Naive B cell (primary cell): ENCODE results near the gene SPC24. TPM values are rescaled to one million over a fixed set of nuclear protein-coding genes. Genes with fewer than 3 reads are reported as not detected.
"Not testable (repeated sequence)": the region's sequence is repeated elsewhere in the genome, so short reads cannot be mapped to it uniquely, and the experiment has no call there.

Experiments used
- ATAC-seq, 2 donors: fragments of 150-1000 bp; cut with Tn5 transposase; 2 replicates each; pipeline ENCODE4 v1.10.0; 2021; ENCODE audit warnings: low read depth in 2 of 2, mild to moderate bottlenecking in 2 of 2, moderate library complexity in 2 of 2
- DNase-seq: peaks from one replicate; pipeline ENCODE4 v3.0.0; 2022
- H3K27ac Mint-ChIP-seq, 6 donors: one replicate each; pipeline ENCODE4 v1.8.0; 2020 to 2022; ENCODE audit warnings: mild to moderate bottlenecking in 6 of 6, mixed read lengths in 6 of 6, moderate library complexity in 5 of 6, inconsistent platforms in 2 of 6
- H3K27me3 Mint-ChIP-seq, 3 donors: one replicate each; pipeline ENCODE4 v1.8.0; 2021 to 2022; ENCODE audit warnings: mixed read lengths in 3 of 3, mild to moderate bottlenecking in 1 of 3
- H3K36me3 Mint-ChIP-seq, 2 donors: one replicate each; pipeline ENCODE4 v1.8.0; 2020 to 2022; ENCODE audit warnings: mixed read lengths in 2 of 2, inconsistent platforms in 1 of 2, mild to moderate bottlenecking in 1 of 2
- H3K4me1 Mint-ChIP-seq, 3 donors: one replicate each; pipeline ENCODE4 v1.8.0; 2020 to 2022; ENCODE audit warnings: mixed read lengths in 3 of 3, inconsistent platforms in 1 of 3, mild to moderate bottlenecking in 1 of 3, moderate library complexity in 1 of 3
- H3K4me3 Mint-ChIP-seq, 8 donors: one replicate each; pipeline ENCODE4 v1.8.0; 2020 to 2022; ENCODE audit warnings: mild to moderate bottlenecking in 8 of 8, mixed read lengths in 8 of 8, moderate library complexity in 8 of 8, inconsistent platforms in 2 of 8
- H3K9me3 Mint-ChIP-seq, 7 donors: one replicate each; pipeline ENCODE4 v1.8.0; 2020 to 2022; ENCODE audit warnings: mixed read lengths in 7 of 7, mild to moderate bottlenecking in 5 of 7, inconsistent platforms in 2 of 7, moderate library complexity in 1 of 7
- polyA plus RNA-seq, 6 donors: library from polyadenylated mRNA; unstranded; fragments of 300-500 nt; fragmentation: Illumina TruSeq; gene quantifications; one replicate each; pipeline ENCODE4 v1.2.3, GENCODE V29; 2021; ENCODE audit warnings: low read depth in 6 of 6

SPC24 gene
- polyA plus RNA-seq, 6 donors from 2014 or later: not detected

- not testable (repeated sequence) for ATAC-seq
These were observed 31.4 kb downstream of the SPC24 start for GRCh38 chr19:11124157-11124556.

GRCh38 chr19:11123114-11123513 lies 32.5 kb downstream of the SPC24 start:
- Mint-ChIP-seq H3K27ac (peak overlapping the region in 1 of 6 donors; percentile 80), H3K9me3 (peaks cover 0 to 2% (median 0%) of the 10 kb centered on the region in 7 donors), H3K4me1 (peaks cover 0 to 2% (median 0%) of the 10 kb centered on the region in 3 donors), H3K4me3 (no peak overlapping the region), H3K36me3 (no peaks in the 10 kb centered on the region), H3K27me3 (peaks cover 0 to 9% (median 8%) of the 10 kb centered on the region in 3 donors)
- no peak for DNase-seq
- no peak for ATAC-seq

More at GRCh38 chr19:11124157-11124556, 31.4 kb downstream of the SPC24 start:
- H3K36me3 Mint-ChIP-seq, H3K27me3 Mint-ChIP-seq, DNase-seq, H3K4me1 Mint-ChIP-seq, H3K4me3 Mint-ChIP-seq, H3K27ac Mint-ChIP-seq, H3K9me3 Mint-ChIP-seq: not testable (repeated sequence)

- not testable (repeated sequence) for ATAC-seq, H3K9me3 Mint-ChIP-seq, DNase-seq, H3K36me3 Mint-ChIP-seq, H3K27me3 Mint-ChIP-seq, H3K4me1 Mint-ChIP-seq, H3K4me3 Mint-ChIP-seq, H3K27ac Mint-ChIP-seq
These were observed 33.6 kb downstream of the SPC24 start for GRCh38 chr19:11121963-11122362.

GRCh38 chr19:11116507-11116906 lies 39.1 kb downstream of the SPC24 start:
- Mint-ChIP-seq H3K27ac (peak overlapping the region in 1 of 6 donors; percentile 39), H3K4me1 (peaks cover 0 to 3% (median 0%) of the 10 kb centered on the region in 3 donors), H3K27me3 (peaks cover 6 to 8% (median 7%) of the 10 kb centered on the region in 3 donors), H3K36me3 (peaks cover 0 to 6% of the 10 kb centered on the region in 2 donors), H3K4me3 (no peak overlapping the region), H3K9me3 (peaks cover 0 to 2% (median 0%) of the 10 kb centered on the region in 7 donors)
- ATAC-seq (no peak), DNase-seq (no peak)

GRCh38 chr19:11115895-11116446 lies 39.6 kb downstream of the SPC24 start:
- peaks cover 0 to 2% (median 0%) of the 10 kb centered on the region in 7 donors for H3K9me3 Mint-ChIP-seq
- H3K4me1 Mint-ChIP-seq: peaks cover 0 to 3% (median 0%) of the 10 kb centered on the region in 3 donors
- ATAC-seq (no peak), DNase-seq (no peak)
- H3K36me3 Mint-ChIP-seq: peaks cover 0 to 6% of the 10 kb centered on the region in 2 donors
- no peak overlapping the region for H3K27ac Mint-ChIP-seq
- H3K27me3 Mint-ChIP-seq: peaks cover 5 to 7% (median 6%) of the 10 kb centered on the region in 3 donors
- H3K4me3 Mint-ChIP-seq: no peak overlapping the region

GRCh38 chr19:11115042-11115441 lies 40.5 kb downstream of the SPC24 start:
- DNase-seq: no peak
- ATAC-seq: no peak
- no peak overlapping the region for H3K4me3 Mint-ChIP-seq
- peak overlapping the region in 1 of 6 donors; percentile 80 for H3K27ac Mint-ChIP-seq
- peaks cover 0 to 6% of the 10 kb centered on the region in 2 donors for H3K36me3 Mint-ChIP-seq
- H3K4me1 Mint-ChIP-seq: peaks cover 0 to 3% (median 0%) of the 10 kb centered on the region in 3 donors
- no peaks in the 10 kb centered on the region for H3K9me3 Mint-ChIP-seq
- peaks cover 5 to 7% (median 6%) of the 10 kb centered on the region in 3 donors for H3K27me3 Mint-ChIP-seq

- no peak overlapping the region for H3K4me3 Mint-ChIP-seq
- no peak for DNase-seq
- H3K9me3 Mint-ChIP-seq: no peaks in the 10 kb centered on the region
- no peak for ATAC-seq
- peak overlapping the region in 2 of 6 donors; percentile 32 to 66 for H3K27ac Mint-ChIP-seq
- H3K27me3 Mint-ChIP-seq: peaks cover 6 to 8% (median 7%) of the 10 kb centered on the region in 3 donors
- peaks cover 0 to 3% (median 0%) of the 10 kb centered on the region in 3 donors for H3K4me1 Mint-ChIP-seq
- peaks cover 0 to 6% of the 10 kb centered on the region in 2 donors for H3K36me3 Mint-ChIP-seq
These were observed 42.4 kb downstream of the SPC24 start for GRCh38 chr19:11113140-11113708.

GRCh38 chr19:11111771-11112144 lies 43.8 kb downstream of the SPC24 start:
- no peak overlapping the region for H3K4me3 Mint-ChIP-seq
- H3K4me1 Mint-ChIP-seq: peaks cover 0 to 3% (median 0%) of the 10 kb centered on the region in 3 donors
- ATAC-seq: no peak
- H3K36me3 Mint-ChIP-seq: peaks cover 0 to 6% of the 10 kb centered on the region in 2 donors
- H3K27me3 Mint-ChIP-seq: peaks cover 6 to 8% (median 7%) of the 10 kb centered on the region in 3 donors
- H3K27ac Mint-ChIP-seq: no peak overlapping the region
- H3K9me3 Mint-ChIP-seq: no peaks in the 10 kb centered on the region
- no peak for DNase-seq

GRCh38 chr19:11111117-11111770 lies 44.3 kb downstream of the SPC24 start:
- H3K27me3 Mint-ChIP-seq: peaks cover 6 to 8% (median 7%) of the 10 kb centered on the region in 3 donors
- DNase-seq (no peak), ATAC-seq (no peak)
- H3K4me1 Mint-ChIP-seq: peaks cover 0 to 3% (median 0%) of the 10 kb centered on the region in 3 donors
- H3K36me3 Mint-ChIP-seq: peaks cover 0 to 6% of the 10 kb centered on the region in 2 donors
- H3K9me3 Mint-ChIP-seq: no peaks in the 10 kb centered on the region
- H3K4me3 Mint-ChIP-seq: no peak overlapping the region
- no peak overlapping the region for H3K27ac Mint-ChIP-seq

GRCh38 chr19:11108746-11109145 lies 46.8 kb downstream of the SPC24 start:
- no peak for ATAC-seq
- peaks cover 0 to 6% of the 10 kb centered on the region in 2 donors for H3K36me3 Mint-ChIP-seq
- H3K27ac Mint-ChIP-seq: no peak overlapping the region
- peaks cover 0 to 3% (median 0%) of the 10 kb centered on the region in 3 donors for H3K4me1 Mint-ChIP-seq
- H3K27me3 Mint-ChIP-seq: peaks cover 7 to 18% (median 8%) of the 10 kb centered on the region in 3 donors
- no peak overlapping the region for H3K4me3 Mint-ChIP-seq
- DNase-seq: no peak
- H3K9me3 Mint-ChIP-seq: no peaks in the 10 kb centered on the region

- Mint-ChIP-seq H3K27ac (no peak overlapping the region), H3K36me3 (no peaks in the 10 kb centered on the region)
These were observed 49.1 kb downstream of the SPC24 start for GRCh38 chr19:11106477-11106876.

GRCh38 chr19:11105014-11105636 lies 50.5 kb downstream of the SPC24 start:
- H3K27me3 Mint-ChIP-seq: peaks cover 3 to 24% (median 19%) of the 10 kb centered on the region in 3 donors
- no peak overlapping the region for H3K27ac Mint-ChIP-seq
- no peaks in the 10 kb centered on the region for H3K4me1 Mint-ChIP-seq
- H3K9me3 Mint-ChIP-seq: peaks cover 0 to 5% (median under 1%) of the 10 kb centered on the region in 7 donors
- DNase-seq: no peak
- ATAC-seq: no peak
- peaks cover 0 to 3% of the 10 kb centered on the region in 2 donors for H3K36me3 Mint-ChIP-seq
- H3K4me3 Mint-ChIP-seq: no peak overlapping the region

More at GRCh38 chr19:11106477-11106876, 49.1 kb downstream of the SPC24 start:
- Mint-ChIP-seq H3K9me3 (no peaks in the 10 kb centered on the region), H3K27me3 (peaks cover 0 to 16% (median 16%) of the 10 kb centered on the region in 3 donors), H3K4me1 (no peaks in the 10 kb centered on the region), H3K4me3 (peak overlapping the region in 1 of 8 donors; percentile 47)
- no peak for ATAC-seq
- DNase-seq: no peak

GRCh38 chr19:11103667-11104066 lies 51.9 kb downstream of the SPC24 start:
- ATAC-seq, H3K27ac Mint-ChIP-seq, H3K4me1 Mint-ChIP-seq, H3K36me3 Mint-ChIP-seq, H3K4me3 Mint-ChIP-seq, DNase-seq: not testable (repeated sequence)
- peaks cover 4 to 18% (median 6%) of the 10 kb centered on the region in 7 donors for H3K9me3 Mint-ChIP-seq
- peaks cover 8 to 37% (median 26%) of the 10 kb centered on the region in 3 donors for H3K27me3 Mint-ChIP-seq
